Epidermal melanocyte (primary cell): ENCODE data around the gene ASB1.

Experiments
- DNase-seq: peaks from one replicate; pipeline ENCODE4 v3.0.0; 2011; ENCODE audit warnings: low spot score; ENCODE audit not compliant: insufficient read length

The ASB1 gene, protein sequence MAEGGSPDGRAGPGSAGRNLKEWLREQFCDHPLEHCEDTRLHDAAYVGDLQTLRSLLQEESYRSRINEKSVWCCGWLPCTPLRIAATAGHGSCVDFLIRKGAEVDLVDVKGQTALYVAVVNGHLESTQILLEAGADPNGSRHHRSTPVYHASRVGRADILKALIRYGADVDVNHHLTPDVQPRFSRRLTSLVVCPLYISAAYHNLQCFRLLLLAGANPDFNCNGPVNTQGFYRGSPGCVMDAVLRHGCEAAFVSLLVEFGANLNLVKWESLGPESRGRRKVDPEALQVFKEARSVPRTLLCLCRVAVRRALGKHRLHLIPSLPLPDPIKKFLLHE

DNA sequence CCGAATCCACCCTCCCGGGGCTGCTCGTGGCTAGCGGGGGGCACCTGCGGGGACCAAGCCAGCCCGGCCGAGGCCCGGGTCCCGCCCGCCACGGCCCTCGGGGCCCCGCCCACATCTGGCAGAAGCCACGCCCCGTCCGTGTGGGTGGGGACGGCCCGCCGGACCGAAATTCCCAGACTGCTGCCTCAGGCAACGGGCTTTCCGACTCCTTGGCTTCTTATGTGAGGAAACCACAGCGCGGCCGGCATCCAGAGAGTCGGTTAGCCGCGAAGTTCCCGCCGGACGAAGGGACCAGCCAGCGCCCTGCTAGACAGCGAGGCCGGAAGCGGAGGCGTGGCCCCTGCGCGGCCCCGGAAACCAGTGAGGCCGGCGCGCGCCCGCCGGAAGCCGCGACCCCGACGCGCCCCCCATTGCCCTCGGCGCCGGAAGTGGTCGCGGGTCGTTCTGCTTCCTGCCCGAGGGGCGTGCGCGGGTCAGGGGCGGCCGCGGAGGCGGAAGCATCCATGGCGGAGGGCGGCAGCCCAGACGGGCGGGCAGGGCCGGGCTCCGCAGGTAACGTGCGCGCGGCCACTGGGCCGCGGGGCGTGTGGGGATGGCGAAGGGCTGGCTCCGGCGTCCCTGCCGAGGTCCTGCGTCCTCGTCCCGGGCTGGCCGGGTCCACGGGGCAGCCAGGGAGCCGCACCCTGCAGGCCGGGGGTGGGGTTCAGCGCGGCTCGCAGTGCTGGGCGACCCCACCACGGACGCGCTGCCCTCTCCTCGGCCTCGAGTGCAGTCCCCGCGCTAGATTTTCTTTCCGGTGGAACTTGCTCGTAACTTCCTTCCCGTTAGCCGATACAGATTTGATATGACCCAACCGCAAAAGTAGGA lies at the start of gene ASB1:
TSS of gene ASB1 (plus strand) at position 360 of the 867 bp plus-strand sequence. CDS start at position 504, 144 bp downstream.
- DNase-seq, result peak; percentile 55

DNA sequence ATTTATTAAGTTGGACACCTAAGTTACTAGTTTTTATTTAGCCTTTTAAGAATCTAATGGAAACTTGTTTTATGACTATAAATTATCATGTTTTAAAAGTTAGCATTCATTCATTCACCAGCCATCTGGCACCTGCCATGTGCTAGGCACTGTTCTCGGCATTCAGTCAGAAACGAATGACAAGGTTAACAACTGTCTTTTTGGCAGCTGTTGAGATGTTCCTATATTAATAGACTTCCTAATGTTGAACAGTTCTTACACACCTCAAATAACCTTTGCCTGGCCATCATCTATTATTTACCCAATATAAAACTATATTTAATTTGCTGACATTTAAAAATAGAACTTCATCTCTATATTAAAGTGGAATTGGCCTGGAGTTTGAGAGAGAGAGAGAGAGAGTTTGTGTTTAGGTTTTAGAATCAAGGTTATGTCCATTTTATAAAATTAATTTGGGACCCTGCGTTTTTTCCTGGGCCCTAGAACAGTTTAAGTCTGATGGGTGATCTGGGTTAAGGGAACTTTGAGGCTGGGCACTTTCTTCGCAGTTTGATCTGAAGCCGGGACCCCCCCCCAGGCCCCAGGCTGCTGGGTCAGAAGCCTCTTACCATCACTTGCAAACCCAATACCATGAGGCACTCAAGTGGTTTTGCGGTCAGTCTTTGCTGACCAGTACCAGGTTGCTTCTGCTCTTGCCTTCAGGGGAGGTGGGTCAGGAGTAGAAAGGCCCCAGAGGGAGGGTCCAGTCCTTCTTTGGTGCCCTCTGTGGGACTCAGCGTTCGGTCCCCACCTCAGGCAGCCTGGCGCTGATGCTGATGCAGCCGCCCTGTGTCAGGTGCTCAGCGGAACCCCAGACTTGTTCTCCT lies 48.3 kb upstream of the ASB1 start:
- no peak for DNase-seq

DNA sequence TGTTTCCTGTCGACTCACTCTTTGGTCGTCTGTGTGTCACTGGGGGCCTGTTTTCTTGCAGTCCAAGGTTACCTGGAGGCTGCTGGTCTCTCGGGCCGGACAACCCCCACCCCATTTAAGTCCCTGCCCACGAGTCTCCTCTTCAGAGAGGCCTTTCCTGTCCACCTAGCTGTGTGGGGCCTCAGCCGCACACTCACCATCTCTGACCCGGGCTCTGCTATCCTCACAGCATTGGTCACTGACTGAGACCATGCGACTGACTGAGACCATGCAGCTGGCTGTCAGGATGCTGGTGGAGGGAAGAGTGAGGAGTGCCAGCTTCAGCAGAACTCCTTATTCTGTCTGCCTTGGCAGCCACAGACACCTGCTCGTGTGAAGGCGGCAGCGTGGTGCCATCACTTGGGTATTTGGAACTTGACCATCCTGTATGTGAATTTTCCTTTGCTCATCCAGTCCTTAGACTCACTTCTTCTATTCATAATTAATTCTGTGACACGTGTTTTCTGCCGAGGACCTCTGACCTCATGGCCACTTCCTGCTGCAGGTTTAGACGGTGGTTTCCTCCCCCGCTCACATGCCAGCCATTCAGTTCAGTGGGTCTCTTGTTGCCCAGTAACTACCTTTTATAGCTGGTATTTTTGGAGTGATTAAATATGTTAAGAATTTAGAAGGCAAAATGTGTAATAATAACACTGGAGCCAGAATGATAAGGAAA lies 47.5 kb upstream of the ASB1 start:
- DNase-seq, result no peak

DNA sequence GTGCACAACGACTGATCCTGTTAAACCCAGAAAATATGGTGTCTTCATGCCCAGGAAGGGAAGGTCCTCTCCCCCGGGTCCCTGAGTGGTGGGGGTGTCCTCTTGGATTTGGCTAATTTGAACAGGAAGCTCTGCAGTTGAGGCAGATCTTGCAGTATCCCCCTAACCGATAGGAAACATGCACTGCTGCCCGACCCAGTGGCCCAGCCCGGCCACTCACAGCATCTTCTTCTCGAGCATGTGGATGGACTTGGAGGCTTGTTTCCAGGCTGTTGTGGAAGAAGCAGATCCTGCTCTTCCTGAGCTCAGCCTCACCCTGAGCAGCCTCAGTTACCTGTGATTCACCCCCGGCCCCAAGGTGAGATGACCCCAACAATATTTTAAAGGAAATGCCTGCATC lies 46.4 kb upstream of the ASB1 start:
- DNase-seq, result no peak

DNA sequence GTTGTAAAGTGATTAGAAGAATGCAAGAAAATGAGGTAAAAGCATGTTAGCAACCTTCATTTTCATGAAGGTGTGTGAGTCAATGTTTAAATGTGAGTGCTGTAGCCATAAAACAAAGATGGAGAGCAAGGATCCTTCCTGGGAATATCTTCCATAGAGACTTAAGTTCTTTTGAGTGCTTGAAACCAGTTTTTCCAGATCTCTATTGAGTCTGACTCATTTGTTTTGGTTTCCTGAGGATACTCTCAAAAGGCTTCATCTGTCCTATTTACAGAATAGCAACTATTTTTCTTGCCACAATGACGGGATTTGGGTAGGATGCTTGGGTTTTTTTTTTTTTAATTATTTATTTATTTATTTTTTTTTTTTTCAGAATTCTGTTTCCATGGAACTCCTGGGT lies 45.9 kb upstream of the ASB1 start:
- DNase-seq, result no peak

DNA sequence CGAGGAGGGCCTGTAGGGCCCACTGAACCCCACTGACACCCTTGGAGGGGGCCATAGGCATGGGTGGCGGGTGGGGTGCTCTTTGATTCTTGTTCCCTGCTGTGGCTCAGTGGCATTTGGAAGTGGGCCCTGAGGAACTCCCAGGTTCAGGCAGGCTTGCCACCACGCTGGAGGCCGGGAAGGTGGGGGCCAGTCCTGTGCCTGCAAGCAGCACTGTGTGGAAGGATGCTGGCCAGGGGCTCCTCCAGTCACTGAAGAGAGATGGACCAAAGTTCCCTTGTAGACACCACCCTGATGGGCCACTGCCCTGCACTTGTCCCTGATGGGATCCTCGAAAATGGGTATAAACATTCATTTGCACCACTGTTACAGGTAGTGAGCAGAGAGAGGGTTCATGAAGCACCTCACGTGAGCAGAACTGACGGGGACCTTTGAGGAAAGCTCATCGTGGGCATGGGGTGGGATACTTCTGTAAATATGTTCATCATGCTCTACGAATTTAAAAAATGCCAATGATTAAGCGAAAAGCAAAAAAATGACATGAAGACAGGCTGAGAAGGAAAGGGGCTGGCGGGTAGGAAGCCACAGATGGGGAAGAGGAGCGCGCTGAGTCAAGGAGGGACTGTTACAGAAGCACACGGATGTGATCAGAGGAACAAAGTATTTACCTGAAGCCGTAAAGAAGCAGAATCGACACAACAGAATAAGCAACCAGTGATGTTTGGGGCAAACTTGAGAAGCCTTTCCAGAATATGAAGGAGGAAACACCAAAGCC lies 45.2 kb upstream of the ASB1 start:
- DNase-seq, result no peak

DNA sequence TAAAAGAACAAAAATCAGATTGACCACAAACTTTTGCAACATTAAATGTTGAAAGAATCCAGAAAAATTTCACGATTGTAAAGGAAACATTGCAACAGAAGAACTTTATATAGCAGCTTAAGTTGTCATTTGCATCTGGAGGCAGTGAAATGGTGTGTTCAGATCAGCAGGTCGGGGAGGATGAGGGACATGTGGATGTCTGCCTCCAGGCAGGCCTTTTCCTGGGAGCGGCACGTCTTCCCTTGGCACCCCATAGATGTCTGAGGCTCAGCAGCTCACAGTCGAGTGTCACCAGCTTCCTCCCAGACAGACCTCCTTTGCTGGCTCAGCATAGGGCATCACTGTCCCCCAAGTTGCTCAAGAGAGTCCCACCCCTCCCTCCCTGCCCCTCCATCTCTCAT lies 44.3 kb upstream of the ASB1 start:
- no peak for DNase-seq

DNA sequence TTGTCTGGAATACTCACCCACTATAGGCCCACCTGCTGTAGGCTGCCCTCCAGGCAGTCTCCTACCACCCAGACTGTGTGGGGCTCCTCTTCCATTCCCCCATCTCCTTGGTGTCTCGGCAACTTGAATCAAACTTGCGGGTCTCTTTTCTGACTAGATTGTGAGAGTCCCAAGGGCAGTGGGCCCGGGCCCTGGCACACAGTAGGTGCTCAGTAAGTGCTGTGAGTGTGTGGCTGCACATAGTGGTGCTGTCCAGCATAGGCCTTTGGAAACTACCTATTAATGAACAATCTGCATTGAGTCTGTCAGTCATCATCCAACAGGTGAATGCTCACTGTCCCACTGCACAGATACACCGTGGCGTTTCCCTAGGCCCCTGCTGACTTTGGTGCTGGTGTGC lies 43.6 kb upstream of the ASB1 start:
- no peak for DNase-seq

DNA sequence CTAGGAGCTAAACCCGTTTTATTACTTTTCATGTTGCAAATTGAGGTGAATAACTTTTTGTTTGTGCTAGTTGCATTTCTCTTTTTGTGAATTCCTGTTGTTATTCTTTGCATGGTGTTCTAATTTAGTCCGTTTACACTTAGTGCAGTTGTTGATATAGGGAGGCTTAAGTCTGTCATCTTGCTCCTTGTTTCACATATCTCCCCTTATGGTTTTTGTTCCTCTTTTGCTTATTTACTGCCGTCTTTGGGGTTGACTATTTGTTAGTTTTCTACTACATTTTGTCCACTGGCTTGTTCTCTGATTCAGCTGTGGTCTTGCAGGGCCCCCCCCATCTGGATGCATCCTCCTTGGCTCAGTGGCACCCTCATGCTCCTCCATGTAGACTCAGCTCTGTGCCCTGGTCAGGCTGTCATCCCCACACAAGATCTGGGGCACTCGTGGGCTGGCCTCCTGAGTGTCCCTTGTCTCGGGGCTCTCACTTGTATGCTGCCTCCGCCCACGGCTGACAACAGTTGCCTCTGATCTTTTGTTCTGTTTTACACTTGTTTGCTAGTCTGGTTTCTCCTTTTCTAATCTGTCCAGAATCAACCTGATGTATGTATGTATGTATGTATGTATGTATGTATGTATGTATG lies 42.9 kb upstream of the ASB1 start:
- DNase-seq, result no peak

DNA sequence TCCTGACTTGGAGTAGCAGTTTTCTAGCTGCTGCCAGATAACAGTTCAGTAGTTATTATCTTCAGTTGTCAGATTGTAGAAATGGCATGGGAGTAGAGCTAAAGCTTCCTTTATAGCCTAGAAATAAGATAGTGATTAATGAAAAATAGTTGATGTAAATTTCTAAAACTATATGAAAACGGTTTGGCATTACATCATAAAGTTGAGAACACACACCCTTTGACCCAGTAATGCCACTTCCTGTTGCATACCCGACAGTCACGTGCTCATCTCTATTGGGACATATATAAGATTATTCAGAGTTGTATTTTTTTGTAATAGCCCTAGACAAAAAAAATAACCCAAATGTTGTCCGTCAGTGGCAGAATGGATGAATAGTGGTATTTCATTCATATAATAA lies 39.4 kb upstream of the ASB1 start:
- DNase-seq, result no peak

DNA sequence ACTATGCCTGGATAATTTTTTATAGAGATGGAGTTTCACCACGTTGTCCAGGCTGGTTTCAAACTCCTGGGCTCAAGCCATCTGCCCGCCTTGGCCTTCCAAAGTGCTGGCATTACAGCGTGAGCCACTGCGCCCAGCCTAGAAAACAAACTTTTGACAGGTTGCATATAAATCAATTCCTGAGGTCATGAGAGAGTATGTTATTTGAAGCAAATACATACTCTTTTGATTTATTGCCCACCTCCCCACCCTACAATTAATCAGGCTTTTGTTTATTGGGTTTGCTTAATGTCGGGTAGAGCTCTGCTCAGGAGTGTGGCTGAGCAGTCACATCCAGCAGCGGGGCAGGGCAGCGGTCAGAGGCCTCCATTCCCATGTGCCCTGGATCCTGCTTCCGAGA lies 37.9 kb upstream of the ASB1 start:
- no peak for DNase-seq

DNA sequence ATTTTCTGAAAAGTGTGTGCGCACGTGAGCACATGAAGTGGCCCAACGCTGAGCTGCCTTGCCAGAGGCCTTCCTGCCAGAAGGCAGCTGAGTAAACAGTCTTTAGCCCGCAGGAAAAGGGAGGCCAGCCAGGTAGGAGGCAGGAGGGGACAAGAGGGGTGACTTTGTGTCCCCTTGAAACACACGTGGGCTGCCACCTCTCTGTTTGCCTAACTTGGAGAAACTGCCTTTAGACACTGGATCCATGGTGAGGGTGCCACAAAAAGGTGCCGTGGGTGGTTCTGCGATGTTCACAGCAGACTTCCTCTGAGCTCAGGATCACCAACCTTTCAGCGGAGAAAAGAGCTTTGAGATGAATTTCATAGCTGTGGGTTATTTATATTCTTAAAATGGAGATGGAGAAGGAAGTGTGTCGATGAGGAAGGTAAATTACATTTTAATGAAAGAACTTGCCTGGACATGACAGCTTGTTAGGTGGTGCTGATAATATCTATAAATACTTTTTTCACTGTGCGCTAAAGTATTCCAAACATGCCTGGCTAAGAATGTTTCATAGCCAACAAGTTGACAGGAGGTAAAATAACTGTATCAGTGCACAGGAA lies 36.6 kb upstream of the ASB1 start:
- DNase-seq, result no peak

DNA sequence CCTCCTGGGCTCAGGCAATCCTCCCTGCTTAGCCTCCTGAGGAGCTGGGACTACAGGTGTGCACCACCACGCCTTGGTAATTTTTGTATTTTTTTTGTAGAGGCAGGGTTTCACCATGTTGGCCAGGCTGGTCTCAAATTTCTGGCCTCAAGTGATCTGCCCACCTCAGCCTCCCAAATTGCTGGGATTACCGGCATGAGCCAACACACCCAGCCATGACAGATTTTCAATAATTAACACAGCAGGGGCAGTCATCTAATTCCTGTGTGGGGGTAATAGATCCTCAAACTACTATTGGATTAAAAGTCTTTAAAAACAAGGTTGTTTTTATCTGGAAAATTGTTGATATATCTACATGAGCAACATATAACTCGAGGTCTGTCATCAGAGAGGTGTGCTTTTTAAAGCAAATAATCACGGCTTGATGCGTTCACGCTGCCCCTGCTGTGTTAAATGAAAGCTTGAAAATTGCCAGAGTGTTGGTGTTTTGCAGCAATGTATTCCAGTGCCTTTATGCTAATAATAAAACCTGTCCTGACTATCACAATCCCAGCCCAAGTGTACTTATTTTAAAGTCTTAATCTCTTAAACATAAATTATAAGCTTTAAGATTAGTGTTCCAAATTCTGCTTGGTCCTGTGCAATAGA lies 35.6 kb upstream of the ASB1 start:
- no peak for DNase-seq

DNA sequence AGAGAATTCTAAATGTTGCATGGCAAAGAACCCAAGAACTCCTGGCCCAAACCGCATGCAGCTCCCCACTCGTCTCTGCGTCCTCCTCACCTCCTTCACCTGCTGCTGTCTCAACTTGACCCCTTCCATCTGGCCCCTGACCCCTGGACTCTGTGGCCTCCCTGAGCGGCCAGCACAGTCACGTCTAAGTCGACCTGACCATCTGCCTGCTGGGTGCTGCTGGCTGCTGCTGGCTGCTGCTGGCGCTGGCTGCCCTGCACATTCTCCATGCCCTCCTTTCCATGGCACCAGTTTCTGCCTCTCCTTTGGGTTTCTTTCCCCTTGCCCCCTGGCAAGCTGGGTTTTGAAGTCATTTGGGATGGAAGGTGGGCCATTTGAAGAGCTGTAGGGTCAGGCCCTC lies 30.1 kb upstream of the ASB1 start:
- no peak for DNase-seq

DNA sequence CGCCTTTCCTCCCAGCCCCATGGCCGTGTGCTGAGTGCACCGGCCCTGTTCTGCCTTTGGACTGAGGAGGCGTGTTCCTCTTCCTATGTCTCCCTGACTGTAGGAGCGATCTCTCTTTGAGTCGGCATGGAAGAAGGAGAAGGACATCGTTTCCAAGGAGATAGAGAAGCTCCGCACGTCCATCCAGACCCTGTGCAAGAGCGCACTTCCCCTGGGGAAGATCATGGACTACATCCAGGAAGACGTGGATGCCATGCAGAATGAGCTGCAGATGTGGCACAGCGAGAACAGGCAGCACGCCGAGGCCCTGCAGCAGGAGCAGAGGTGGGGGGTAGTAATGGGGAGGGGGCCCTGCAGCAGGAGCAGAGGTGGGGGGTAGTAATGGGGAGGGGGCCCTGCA lies 29.4 kb upstream of the ASB1 start:
- no peak for DNase-seq

DNA sequence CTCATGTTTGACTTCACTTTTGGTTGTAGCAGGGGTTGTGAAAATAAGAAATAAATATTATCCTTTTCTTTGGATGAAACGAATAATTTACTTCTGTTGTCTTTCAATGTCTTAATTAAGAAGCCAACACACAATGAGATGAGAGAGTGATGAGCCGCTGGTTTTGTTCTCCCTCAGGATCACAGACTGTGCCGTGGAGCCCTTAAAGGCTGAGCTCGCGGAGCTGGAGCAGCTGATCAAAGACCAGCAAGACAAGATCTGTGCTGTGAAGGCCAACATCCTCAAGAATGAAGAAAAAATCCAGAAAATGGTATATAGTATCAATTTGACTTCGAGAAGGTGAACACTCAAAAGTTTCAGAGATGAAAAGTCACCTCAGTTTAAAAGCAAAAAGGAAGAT lies 28.1 kb upstream of the ASB1 start:
- DNase-seq, result no peak

DNA sequence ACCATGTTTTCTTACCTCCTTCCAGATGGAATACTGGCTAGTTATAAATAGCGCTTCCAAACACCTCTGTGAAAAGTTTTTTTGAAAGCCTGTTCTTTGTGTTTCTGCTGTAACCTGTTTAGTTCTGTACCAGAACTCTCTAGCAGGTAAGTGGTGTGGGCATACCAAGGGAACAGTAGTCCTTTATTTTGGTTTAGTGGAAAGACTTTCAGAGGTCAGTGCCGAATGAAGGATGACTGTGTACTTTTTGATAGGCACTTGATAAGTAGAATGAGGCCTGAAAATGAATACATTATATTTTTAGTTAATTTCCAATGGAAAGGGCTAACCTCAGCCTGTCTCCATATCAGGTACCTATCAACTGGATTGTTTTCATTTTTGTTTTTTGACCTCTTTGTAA lies 27.6 kb upstream of the ASB1 start:
- no peak for DNase-seq

DNA sequence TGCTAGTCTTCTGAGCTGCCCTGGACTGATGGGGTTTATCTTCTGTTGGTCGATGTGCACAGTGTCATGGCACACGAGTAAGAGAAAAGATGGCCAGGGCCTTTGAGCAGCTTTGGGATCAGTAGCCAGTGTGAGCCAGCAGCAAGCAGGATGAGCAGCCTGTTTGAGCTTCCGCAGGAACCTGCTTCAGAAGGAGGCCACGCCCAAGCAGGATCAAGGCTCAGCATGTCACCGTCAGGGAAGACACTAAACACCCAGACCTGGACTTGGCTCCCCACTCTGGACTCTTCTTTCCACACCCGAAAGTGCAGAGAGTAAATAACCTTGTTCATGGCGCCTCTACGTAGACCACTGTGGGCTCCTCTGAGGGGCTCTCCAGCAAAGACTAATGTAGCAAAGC lies 25.2 kb upstream of the ASB1 start:
- no peak for DNase-seq
